GM18951 (cell line): Measurements from ENCODE around the gene CACNA2D3.

Experiments
- POLR2A ChIP-seq: IDR thresholded peaks from 4 replicates; pipeline ENCODE4 v1.6.1; 2011; ENCODE audit warnings: mild to moderate bottlenecking; ENCODE audit not compliant: insufficient read length, insufficient read depth; ENCODE audit errors: extremely low read depth
- in situ Hi-C: fragments of 300-500 bp; cut with MboI; formaldehyde crosslinking; loops from one replicate; pipeline ENCODE4 v1.12.0; 2022; ENCODE audit warnings: low sequenced_read_pairs, mixed read lengths, inconsistent platforms; ENCODE audit not compliant: unreplicated experiment

The CACNA2D3 gene

DNA sequence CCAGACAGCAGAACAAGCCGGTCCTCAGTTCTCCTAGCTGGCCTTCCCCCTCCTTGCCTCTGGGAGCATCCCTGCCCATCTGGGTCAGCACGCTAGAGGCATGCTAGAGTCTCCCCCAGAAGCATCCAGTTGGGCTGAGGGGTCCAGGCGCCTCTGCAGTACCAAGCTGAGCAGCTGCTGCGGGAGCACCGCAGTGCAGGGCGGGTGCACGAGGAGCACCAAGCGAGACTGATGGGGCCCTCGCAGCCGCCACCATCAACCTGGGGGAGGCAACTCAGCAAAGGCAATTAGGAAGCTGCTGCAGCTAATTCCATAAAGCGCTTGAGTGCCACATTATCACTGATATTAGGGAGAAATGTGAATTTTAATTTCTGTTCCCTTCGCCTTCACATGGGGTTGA is 12.4 kb downstream of the CACNA2D3 start:
- in situ Hi-C loops, result no loop called here
- no peak for TF ChIP-seq POLR2A

DNA sequence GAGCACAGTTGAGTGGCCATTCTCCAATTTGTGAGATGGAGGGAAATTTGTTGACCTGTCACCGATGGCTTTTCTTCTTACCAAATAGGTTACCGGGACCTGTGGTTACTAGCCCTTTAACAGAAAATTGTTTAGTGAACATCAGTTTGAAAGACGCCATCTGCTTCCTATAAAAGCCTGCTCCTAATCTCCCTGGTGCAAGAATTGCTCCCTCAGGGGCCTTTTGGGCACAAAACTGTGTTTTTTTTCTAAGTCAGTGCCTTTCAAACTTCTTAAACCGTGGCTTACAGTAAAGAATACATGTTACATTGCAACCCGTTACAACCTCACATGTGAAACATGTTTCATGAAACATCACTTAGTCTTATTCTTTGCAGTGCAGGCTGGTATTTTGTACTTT is 15.0 kb downstream of the CACNA2D3 start:
- no peak for TF ChIP-seq POLR2A
- in situ Hi-C loops, result no loop called here

DNA sequence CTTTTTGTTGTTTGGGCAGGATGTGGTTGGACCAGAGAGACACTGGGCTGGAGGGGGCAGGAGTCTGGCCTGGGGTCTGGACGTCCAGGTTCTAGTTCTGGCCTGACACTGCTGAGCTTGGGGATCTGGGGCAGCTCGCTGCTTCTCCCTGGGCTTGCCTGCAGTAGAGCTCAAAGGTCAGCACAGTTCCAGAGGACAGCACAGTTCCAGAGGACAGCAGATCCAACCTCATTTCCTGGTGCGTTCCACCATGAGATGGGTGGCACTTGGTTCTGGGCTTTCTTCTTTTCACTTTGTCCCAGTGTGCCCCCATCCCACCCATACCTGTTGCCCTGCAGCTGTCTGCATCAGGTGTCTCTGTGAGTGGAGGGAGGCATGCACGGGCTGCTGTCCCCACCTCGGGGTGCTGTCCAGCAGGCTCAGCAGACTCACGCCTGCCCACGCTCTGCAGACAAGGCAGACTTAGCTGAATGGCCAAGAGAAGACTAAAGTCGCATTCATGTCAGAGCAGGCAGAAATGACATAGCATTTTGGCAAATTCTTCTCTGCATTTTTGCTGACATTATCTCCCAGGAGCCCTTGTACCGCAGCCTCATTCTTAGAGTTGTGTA is 16.7 kb downstream of the CACNA2D3 start:
- in situ Hi-C loops, result no loop called here
- no peak for TF ChIP-seq POLR2A

DNA sequence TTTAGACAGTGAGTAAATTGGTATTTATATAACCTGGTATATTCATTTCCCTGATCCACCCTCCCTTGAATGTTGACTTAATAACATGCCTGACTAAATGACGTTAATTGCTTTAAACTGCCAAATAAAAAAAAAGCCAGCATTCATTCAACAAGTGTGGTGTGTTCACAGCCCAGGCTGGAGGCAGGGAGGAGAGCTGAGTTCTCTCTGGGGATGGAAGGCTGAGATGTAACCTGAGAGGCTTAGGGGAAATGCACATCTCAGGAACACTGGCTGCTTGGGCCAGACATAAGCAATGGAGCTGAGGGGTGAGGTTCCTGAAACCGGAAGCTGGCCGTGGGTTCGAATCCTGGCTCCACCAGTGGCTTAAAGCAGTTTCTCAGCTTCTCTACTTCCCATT is 17.3 kb downstream of the CACNA2D3 start:
- no peak for TF ChIP-seq POLR2A
- in situ Hi-C loops, result no loop called here

DNA sequence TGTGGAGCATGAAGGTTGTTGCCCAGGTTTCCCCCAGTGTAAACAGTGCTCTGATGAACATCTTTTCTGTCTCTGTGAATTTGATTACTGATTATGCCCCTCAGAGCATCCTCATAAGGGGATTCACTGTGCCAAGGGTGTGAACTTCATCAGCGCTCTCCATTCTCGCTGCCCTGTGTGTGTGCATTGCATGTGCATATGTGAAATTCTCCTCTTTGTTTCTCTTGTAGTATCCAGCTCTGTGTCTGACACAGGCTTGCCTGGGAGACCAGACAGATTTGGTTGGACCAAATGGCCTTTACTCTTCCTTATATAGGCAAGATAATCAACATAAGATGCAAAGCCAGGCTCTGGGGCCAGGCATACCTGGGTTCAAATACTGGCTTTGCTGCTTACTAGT is 21.9 kb downstream of the CACNA2D3 start:
- in situ Hi-C loops, result no loop called here
- no peak for TF ChIP-seq POLR2A

DNA sequence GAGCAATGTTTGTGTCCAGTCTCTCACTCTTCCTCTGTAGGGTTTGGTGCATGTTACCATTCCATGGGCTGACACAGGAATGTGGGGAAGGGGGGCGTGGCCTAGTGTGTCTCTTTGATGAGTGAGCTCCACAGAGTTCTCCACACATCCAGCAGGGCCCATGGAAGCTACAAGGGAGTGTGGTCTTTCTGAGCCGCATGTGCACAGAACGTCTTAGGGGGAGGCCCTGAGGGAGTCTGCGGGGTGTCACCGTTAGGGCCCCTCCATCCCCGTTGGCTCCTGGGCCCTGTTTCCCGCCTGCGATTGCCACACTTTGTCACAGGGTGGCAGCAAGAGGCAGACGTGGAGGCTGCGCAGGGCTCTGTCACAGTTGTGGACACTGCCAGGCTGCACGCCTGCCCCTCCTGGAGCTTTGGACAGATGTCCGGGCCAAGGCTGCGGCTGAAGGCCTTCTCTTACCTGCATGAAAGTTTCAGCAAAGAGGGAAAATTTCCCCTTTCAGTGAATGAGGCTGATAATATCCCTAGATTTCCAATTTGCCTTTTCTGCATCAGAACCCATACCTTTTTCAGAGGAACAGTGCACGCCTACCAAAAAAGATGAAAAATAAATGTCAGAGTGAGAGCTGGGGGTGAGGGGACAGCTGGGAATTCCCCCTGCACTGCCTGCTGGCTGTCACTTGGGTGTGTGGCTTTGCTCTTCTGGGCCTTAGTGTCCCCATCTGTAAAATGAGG is 24.3 kb downstream of the CACNA2D3 start:
- no peak for TF ChIP-seq POLR2A
- in situ Hi-C loops, result no loop called here

DNA sequence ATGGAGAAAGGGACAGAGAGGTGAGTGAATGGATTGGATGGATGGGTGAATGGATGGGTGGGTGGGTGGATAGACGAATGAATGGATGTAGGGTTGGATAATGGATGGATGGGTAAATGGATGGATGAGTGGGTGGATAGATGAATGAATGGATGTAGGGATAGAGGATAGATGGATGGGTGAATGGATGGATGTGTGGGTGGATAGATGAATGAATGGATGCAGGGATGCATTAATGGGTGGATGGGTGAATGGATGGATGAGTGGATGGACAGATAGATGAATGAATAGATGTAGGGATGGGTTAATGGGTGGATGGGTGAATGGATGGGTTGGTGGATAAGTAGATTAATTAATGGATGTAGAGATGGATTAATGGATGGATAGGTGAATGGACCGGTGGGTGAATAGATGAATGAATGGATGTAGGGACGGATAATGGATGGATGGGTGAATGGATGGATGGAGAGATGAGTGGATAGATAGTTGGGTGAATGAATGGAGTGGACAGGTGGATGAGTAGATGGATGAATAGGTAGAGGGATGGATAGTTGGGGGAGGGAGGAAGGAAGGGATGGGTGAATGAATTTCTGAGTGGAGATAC is 28.6 kb downstream of the CACNA2D3 start:
- no peak for TF ChIP-seq POLR2A
- in situ Hi-C loops, result no loop called here

DNA sequence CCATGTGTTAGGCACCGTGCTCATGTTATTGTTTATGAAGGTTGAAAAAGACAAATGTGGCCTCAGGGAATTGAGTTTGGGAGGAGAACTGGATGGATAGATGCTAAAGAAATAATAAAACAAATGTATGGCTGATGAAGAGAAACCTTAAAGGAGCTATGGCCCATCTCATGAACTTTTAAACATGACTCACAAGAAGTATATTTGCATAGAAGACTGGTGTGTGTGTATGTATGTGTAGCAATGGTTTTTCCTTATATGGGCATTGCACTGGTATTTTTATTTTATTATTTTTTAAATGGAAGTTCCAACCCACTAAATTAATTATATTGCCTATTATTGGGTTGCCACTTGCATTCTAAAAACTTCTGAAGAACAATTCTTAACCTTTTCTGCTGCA is 31.1 kb downstream of the CACNA2D3 start:
- no peak for TF ChIP-seq POLR2A
- in situ Hi-C loops, result no loop called here

DNA sequence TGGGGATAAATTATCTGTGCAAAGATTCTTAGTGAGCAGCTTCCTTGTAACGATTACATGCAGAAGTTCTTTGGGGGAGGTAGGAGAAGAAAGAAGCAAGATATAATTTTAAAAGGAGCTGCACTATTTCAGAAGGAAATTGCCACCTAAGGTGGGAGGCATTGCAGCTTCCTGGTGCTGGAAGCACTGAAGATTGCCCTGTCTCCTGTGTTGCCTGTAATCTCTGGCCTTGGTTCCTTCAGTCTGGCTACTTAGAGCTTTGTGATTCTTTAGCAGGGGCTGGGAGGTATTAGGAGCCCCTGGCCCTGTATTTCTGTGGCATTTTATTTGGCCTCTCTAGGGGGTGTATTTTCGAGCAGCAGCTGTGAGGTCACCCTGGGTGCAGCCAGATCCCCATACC is 35.5 kb downstream of the CACNA2D3 start:
- in situ Hi-C loops, result no loop called here
- no peak for TF ChIP-seq POLR2A

DNA sequence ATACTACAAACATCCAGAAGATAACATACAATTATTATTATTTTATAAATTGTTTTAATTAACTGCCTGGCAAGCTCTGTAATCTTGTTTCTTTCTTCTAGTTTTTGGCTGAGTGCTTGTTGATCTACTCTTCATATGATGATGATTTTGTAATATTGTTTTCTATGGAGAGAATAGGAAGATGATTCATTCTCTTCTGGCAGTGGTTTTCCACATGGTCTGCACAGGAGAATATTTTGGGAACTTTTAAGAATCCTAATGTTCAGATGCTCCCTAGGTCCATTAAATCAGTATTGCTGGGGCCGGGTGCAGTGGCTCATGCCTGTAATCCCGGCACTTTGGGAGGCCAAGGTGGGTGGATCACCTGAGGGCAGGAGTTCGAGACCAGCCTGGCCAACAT is 37.6 kb downstream of the CACNA2D3 start:
- no peak for TF ChIP-seq POLR2A
- in situ Hi-C loops, result no loop called here

DNA sequence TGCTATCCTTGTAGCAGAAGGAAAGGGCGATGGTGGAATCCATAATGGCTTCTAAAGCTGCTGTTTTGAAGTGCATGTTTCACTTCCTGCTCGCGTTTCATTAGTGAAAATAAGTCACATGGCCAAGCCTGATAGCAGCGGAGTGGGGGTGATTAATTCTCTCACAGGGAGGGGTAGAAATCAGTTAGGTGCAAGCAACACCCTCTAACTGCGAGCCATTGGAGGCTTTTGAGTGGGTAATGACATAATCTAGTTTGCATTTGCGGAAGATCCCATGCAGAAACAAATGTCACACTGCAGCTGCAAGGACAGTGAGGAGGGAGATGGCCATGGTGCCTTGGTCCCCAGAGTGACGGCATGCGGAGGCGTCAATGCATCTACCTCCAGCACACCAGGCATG is 41.1 kb downstream of the CACNA2D3 start:
- no peak for TF ChIP-seq POLR2A

DNA sequence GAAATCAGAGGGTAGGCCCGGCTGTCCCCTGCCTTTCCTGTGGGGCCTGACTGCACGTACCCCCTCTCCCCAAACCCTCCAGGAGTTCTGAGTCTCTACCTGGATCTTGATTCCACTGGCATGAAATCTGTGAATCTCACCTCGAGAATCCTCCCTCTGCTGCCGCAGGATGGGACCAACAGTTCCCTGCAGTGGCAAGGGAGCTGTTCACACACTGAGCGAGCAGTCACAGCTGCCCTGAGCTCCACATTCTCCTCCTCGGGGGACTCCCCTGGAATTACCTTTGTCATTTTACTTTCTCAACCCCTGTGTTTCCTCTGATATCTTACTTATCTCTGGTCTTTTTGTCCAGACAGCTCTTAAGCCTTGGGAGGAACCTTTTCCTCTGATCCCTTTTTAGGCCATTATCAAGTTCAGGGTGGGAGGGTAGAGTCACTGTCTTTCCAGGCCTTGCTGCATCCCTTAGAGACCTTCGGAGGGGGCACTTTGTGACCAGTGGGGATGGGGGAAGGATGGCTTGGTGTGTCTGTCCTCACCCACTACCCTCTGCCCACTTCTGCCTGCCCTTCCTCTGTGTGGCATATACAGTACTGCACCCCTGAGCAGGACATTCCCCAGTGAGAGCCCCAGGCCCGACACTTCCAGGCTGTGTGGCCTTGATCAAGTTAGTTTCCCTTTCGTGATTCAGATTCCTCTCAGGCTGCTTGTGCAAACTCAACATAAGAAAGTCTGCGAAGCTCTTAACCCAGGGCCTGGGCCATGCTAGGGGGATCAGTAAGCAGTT is 42.0 kb downstream of the CACNA2D3 start:
- in situ Hi-C loops, result no loop called here
- TF ChIP-seq POLR2A, result no peak

More for the DNA sequence above, 41.1 kb downstream of the CACNA2D3 start:
- in situ Hi-C loops, result no loop called here

DNA sequence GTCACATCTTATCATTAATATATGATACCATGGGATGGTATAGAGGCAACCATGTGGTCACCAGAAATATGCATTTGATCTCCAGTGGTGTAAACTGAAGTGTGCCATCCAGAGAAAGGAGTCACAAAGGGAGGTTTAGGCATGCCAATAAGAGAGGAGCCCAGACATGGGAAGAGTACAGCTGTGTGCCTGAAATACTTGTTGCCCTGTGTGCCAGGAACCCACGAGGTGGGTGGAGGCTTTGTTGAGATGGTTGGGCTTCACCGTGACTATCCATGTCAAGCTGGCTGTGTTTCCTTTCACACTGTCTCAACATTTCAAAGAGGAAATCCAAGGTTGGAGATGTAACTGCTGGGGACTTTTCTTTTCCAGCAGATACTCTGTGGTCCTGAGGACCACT is 43.5 kb downstream of the CACNA2D3 start:
- TF ChIP-seq POLR2A, result no peak

More for the DNA sequence above, 43.5 kb downstream of the CACNA2D3 start:
- in situ Hi-C loops, result no loop called here
